HepG2 (cell line): ENCODE results near the gene CISD3. TPM values are rescaled to one million over a fixed set of nuclear protein-coding genes. Genes with fewer than 3 reads are reported as not detected.

Source experiments
- ATAC-seq: fragments of 200-7000 bp; cut with Tn5 transposase; 3 replicates; pipeline ENCODE4 v1.9.1; 2020; ENCODE audit warnings: mild to moderate bottlenecking, moderate library complexity
- BruUV-seq: library from RNA; stranded (reverse); fragments of 400-500 nt; replicated peaks from 2 replicates; lab custom pipeline; 2021; lab: Mats Ljungman, UMichigan
- CTCF ChIA-PET: fragments of 300-600 bp; formaldehyde crosslinking; extraction: SDS; loops from one replicate; lab custom pipeline; 2021; ENCODE audit warnings: low total read pairs, inconsistent platforms, low intra/inter-chr PET ratio; lab: Yijun Ruan, JAX
- POLR2A ChIA-PET: fragments of 350-600 bp; sonication (Branson Sonifier 250); formaldehyde crosslinking; loops from one replicate; lab custom pipeline; 2020; ENCODE audit warnings: antibody characterized with exemption, inconsistent platforms; lab: Yijun Ruan, JAX
- DNase-seq: peaks from one replicate; pipeline ENCODE4 v3.0.0-alpha.2; 2015; ENCODE audit warnings: low spot score
- FAIRE-seq: peaks from 3 replicates; lab custom pipeline; 2011; peaks lifted over from hg19 to GRCh38; lab: Jason Lieb, UNC
- H2AFZ ChIP-seq: one replicate; pipeline ENCODE4 v1.6.1; 2011; ENCODE audit warnings: low read length, inconsistent platforms
- H3K27ac ChIP-seq: fragments of 300-600 bp; 3 replicates; pipeline ENCODE4 v1.8.0; 2011; ENCODE audit warnings: mixed run types, mild to moderate bottlenecking, mixed read lengths, low read length, inconsistent platforms; ENCODE audit not compliant: insufficient read depth; ENCODE audit errors: extremely low read length
- H3K27me3 ChIP-seq, 2 experiments: fragments of 200-600 bp in 1 of 2; 2 replicates in 1 of 2; 3 replicates in 1 of 2; pipeline versions ENCODE4 v1.6.0 to v1.8.0; 2011; ENCODE audit warnings: low read length in 2 of 2, mild to moderate bottlenecking in 2 of 2, moderate library complexity in 2 of 2, inconsistent platforms in 1 of 2; ENCODE audit not compliant: insufficient read depth in 2 of 2, control insufficient read depth in 1 of 2
- H3K36me3 ChIP-seq, 2 experiments: fragments of 200-600 bp in 1 of 2; replicated peaks in 1 of 2; 2 replicates in 1 of 2; 3 replicates in 1 of 2; pipeline versions ENCODE4 v1.5.1 to v1.8.0; 2011; ENCODE audit warnings: low read length in 2 of 2, inconsistent platforms in 1 of 2; ENCODE audit not compliant: insufficient read depth in 2 of 2, control insufficient read depth in 1 of 2
- H3K4me1 ChIP-seq: 2 replicates; pipeline ENCODE4 v1.5.1; 2012; ENCODE audit warnings: low read length, inconsistent platforms; ENCODE audit not compliant: insufficient read depth
- H3K4me2 ChIP-seq: 2 replicates; pipeline ENCODE4 v1.6.0; 2011; ENCODE audit warnings: low read depth, low read length, inconsistent platforms
- H3K4me3 ChIP-seq, 3 experiments: fragments of 200-600 bp in 1 of 3; sonication (generic), shearing (Covaris generic) in 1 of 3; replicated peaks in 1 of 3; 2 replicates each; pipeline ENCODE4 v1.5.1; 2011 to 2016; ENCODE audit warnings: low read length in 3 of 3, inconsistent platforms in 2 of 3, low read depth in 2 of 3, mild to moderate bottlenecking in 2 of 3, control low read depth in 1 of 3, mixed read lengths in 1 of 3; ENCODE audit not compliant: insufficient read depth in 1 of 3
- H3K79me2 ChIP-seq: one replicate; pipeline ENCODE4 v1.6.1; 2011; ENCODE audit warnings: low read length, inconsistent platforms; ENCODE audit not compliant: insufficient read depth
- H3K9ac ChIP-seq: 2 replicates; pipeline ENCODE4 v1.6.0; 2011; ENCODE audit warnings: mild to moderate bottlenecking, low read depth, low read length, inconsistent platforms; ENCODE audit not compliant: insufficient read depth
- H3K9me3 ChIP-seq: 2 replicates; pipeline ENCODE4 v1.5.1; 2012; ENCODE audit warnings: mild to moderate bottlenecking, low read length
- H4K20me1 ChIP-seq: 2 replicates; pipeline ENCODE4 v1.6.0; 2011; ENCODE audit warnings: inconsistent platforms, mild to moderate bottlenecking, low read length, moderate library complexity; ENCODE audit not compliant: insufficient read depth
- CHD2 ChIP-seq: IDR thresholded peaks from 2 replicates; pipeline ENCODE4 v1.6.1; 2011; ENCODE audit warnings: low read depth, low read length, improper control_type of control experiment
- FOXK1 ChIP-seq: sonication (generic); formaldehyde crosslinking; IDR thresholded peaks from 2 replicates; pipeline ENCODE4 v1.4.0; 2020; ENCODE audit warnings: low read depth, missing genetic modification reagents, borderline replicate concordance
- MIXL1 ChIP-seq: IDR thresholded peaks from 2 replicates; pipeline ENCODE4 v1.6.1; 2016
- SOX6 ChIP-seq, 2 experiments: fragments of 450-650 bp in 1 of 2; sonication (generic) in 1 of 2; formaldehyde crosslinking in 1 of 2; IDR thresholded peaks; 2 replicates each; pipeline versions ENCODE4 v1.4.0 to v1.6.1; 2017 to 2020; ENCODE audit warnings: antibody characterized with exemption in 1 of 2, mild to moderate bottlenecking in 1 of 2, missing genetic modification reagents in 1 of 2
- WGBS: methylation state at CpG from one replicate; pipeline ENCODE4 v1.1.6; 2017; ENCODE audit warnings: low lambda C conversion rate; 5-methylcytosine and 5-hydroxymethylcytosine counted together
- in situ Hi-C: cut with HindIII; loops from 2 replicates; pipeline ENCODE4 v1.10.0; 2017; ENCODE audit warnings: low pct_unique_long_range_greater_than_20kb; ENCODE audit not compliant: extremely low pct_ligation_motif_present
- intact Hi-C: fragments of 100-400 bp; cut with micrococcal nuclease; formaldehyde crosslinking; loops from one replicate; pipeline ENCODE4 v1.10.0; 2022; ENCODE audit not compliant: unreplicated experiment
- polyA plus RNA-seq, 8 experiments: library from polyadenylated mRNA; depleted of rRNA in 3 of 8; stranded (reverse) in 7 of 8; unstranded in 1 of 8; fragments of >200 nt; fragmentation: Illumina TruSeq in 4 of 8; extraction: Trizol in 4 of 8; gene quantifications; 2 replicates each; pipeline versions ENCODE4 v1.2.1 to v1.2.3, GENCODE V29; 2011 to 2016; ENCODE audit warnings: low read depth in 4 of 8, missing spikeins in 1 of 8, mixed read lengths in 1 of 8; ENCODE audit not compliant: insufficient read depth in 1 of 8
- total RNA-seq, 5 experiments: library from RNA; depleted of rRNA; stranded (reverse); fragments of >200 nt; fragmentation: Illumina TruSeq; extraction: Trizol; gene quantifications; 2 replicates each; pipeline ENCODE4 v1.2.3, GENCODE V29; 2016; ENCODE audit warnings: low read depth in 1 of 5
- TF ChIP-seq, protein P1 (sequence below): sonication (generic); formaldehyde crosslinking; IDR thresholded peaks from 2 replicates; pipeline ENCODE4 v1.5.1; 2020; ENCODE audit warnings: mild to moderate bottlenecking, missing genetic modification reagents, moderate library complexity
- TF ChIP-seq, protein P2 (sequence below): sonication (generic); formaldehyde crosslinking; IDR thresholded peaks from 2 replicates; pipeline ENCODE4 v1.5.0; 2020; ENCODE audit warnings: missing genetic modification reagents, mild to moderate bottlenecking, borderline replicate concordance
- TF ChIP-seq, protein P3 (sequence below): sonication (generic); formaldehyde crosslinking; IDR thresholded peaks from 2 replicates; pipeline ENCODE4 v1.8.1; 2023; ENCODE audit warnings: mild to moderate bottlenecking, missing genetic modification reagents
- TF ChIP-seq, protein P4 (sequence below): sonication (generic); formaldehyde crosslinking; IDR thresholded peaks from 2 replicates; pipeline ENCODE4 v1.9.0; 2022; ENCODE audit warnings: missing genetic modification reagents, mild to moderate bottlenecking, borderline replicate concordance

Gene CISD3
- total and polyA plus RNA-seq, 2 of the 13 experiments (the other 11 are each of a cell fraction or from before 2014, with no cell fraction given) = 30.0 to 34.1 TPM

DNA sequence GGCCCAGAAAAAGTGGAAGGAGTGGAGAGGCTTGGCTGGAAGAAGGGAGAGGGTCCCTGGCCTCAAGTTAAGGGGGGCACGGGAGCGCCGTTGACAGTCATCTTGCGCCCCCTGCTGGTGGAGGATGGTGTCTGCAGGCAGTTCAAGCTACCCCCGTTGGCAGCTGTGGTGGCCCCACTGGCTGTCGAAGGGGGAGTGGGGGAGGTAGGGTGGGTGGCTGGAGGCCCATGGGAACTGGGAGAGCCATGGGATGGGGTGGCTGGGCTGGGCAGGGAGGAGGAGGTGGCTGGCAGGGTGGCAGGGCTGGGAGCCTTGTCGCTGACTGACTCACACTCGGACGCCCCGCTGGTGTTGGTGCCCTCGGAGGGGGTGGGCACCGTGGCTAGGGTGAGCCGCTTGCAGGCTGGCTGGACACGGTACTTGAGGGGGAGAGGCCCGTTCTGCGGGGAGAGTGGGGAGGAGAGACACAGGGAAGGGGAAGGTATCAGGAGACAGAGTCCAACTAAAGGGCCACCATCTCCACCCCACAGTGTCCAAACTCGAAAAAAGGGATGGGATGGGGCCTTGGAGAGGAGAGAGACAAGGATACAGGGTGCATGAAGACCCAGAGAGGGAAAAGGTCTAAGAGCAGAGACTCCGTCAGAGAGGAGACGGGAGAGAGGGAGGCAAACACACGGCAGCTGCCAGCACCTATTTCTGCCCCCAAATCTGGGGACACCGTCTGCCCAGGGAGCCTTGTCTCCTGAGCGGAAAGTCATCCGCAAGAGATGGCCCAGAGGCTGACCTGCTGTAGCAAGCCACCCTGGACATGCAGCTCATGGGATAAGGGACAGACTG lies 5.2 kb downstream of the CISD3 start:
- Histone ChIP-seq H4K20me1 (peaks cover 22% of the 10 kb centered on the region; the same call in 1 of the 2 replicates), H3K4me2 (no peak overlapping the region), H3K36me3 (peaks cover 36 to 58% of the 10 kb centered on the region in 2 experiments), H3K9ac (no peak overlapping the region), H3K4me1 (peaks cover 45% of the 10 kb centered on the region), H3K27ac (peak overlapping the region; percentile 7), H2AFZ (no peak overlapping the region), H3K9me3 (no peaks in the 10 kb centered on the region), H3K27me3 (no peaks in the 10 kb centered on the region), H3K79me2 (peaks cover 36% of the 10 kb centered on the region), H3K4me3 (no peak overlapping the region; a peak in 1 of 6 replicates)
- intact Hi-C loops = loop anchor here (1.0 kb wide), 1 partner anchor 58 kb away; no protein-coding TSS in a partner anchor
- CTCF ChIA-PET = interaction anchor here (1.1 to 3.6 kb wide), 3 partner anchors 12 to 72 kb away, joined by 5 to 37 read pairs (median 6); partner anchors contain the start of gene PCGF2
- in situ Hi-C loops = no loop called here
- ATAC-seq (no peak), FAIRE-seq (no peak), DNase-seq (peak; percentile 33)
- 66% methylated on average over 21 of the region's 23 CpGs for WGBS
- no TSS peak for BruUV-seq
- POLR2A ChIA-PET = interaction anchor here (0.6 to 2.2 kb wide), 13 partner anchors 9 to 78 kb away, joined by 3 to 27 read pairs (median 4); partner anchors contain the start of gene EPOP
- TF ChIP-seq, protein P1, sequence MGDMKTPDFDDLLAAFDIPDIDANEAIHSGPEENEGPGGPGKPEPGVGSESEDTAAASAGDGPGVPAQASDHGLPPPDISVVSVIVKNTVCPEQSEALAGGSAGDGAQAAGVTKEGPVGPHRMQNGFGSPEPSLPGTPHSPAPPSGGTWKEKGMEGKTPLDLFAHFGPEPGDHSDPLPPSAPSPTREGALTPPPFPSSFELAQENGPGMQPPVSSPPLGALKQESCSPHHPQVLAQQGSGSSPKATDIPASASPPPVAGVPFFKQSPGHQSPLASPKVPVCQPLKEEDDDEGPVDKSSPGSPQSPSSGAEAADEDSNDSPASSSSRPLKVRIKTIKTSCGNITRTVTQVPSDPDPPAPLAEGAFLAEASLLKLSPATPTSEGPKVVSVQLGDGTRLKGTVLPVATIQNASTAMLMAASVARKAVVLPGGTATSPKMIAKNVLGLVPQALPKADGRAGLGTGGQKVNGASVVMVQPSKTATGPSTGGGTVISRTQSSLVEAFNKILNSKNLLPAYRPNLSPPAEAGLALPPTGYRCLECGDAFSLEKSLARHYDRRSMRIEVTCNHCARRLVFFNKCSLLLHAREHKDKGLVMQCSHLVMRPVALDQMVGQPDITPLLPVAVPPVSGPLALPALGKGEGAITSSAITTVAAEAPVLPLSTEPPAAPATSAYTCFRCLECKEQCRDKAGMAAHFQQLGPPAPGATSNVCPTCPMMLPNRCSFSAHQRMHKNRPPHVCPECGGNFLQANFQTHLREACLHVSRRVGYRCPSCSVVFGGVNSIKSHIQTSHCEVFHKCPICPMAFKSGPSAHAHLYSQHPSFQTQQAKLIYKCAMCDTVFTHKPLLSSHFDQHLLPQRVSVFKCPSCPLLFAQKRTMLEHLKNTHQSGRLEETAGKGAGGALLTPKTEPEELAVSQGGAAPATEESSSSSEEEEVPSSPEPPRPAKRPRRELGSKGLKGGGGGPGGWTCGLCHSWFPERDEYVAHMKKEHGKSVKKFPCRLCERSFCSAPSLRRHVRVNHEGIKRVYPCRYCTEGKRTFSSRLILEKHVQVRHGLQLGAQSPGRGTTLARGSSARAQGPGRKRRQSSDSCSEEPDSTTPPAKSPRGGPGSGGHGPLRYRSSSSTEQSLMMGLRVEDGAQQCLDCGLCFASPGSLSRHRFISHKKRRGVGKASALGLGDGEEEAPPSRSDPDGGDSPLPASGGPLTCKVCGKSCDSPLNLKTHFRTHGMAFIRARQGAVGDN (CRISPR knock-in tag) = peak; percentile 65
- TF ChIP-seq, protein P2, sequence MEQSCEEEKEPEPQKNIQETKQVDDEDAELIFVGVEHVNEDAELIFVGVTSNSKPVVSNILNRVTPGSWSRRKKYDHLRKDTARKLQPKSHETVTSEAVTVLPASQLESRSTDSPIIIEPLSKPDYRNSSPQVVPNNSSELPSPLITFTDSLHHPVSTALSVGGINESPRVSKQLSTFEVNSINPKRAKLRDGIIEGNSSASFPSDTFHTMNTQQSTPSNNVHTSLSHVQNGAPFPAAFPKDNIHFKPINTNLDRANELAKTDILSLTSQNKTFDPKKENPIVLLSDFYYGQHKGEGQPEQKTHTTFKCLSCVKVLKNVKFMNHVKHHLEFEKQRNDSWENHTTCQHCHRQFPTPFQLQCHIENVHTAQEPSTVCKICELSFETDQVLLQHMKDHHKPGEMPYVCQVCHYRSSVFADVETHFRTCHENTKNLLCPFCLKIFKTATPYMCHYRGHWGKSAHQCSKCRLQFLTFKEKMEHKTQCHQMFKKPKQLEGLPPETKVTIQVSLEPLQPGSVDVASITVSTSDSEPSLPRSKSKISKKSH (CRISPR knock-in tag) = peak; percentile 70
- TF ChIP-seq FOXK1 (CRISPR knock-in tag) (peak; percentile 37; the same call in 1 of the 2 replicates), CHD2 (0 out of 2 replicates have a peak, but pooled peaks have one; percentile 33), SOX6 (IDR thresholded peaks at IDR 0.05) (no peak), SOX6 (CRISPR knock-in tag; IDR thresholded peaks at IDR 0.05) (peak; percentile 42), MIXL1 (CRISPR knock-in tag) (no peak)
- TF ChIP-seq, protein P3, sequence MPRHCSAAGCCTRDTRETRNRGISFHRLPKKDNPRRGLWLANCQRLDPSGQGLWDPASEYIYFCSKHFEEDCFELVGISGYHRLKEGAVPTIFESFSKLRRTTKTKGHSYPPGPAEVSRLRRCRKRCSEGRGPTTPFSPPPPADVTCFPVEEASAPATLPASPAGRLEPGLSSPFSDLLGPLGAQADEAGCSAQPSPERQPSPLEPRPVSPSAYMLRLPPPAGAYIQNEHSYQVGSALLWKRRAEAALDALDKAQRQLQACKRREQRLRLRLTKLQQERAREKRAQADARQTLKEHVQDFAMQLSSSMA (CRISPR knock-in tag) = no peak
- TF ChIP-seq, protein P4, sequence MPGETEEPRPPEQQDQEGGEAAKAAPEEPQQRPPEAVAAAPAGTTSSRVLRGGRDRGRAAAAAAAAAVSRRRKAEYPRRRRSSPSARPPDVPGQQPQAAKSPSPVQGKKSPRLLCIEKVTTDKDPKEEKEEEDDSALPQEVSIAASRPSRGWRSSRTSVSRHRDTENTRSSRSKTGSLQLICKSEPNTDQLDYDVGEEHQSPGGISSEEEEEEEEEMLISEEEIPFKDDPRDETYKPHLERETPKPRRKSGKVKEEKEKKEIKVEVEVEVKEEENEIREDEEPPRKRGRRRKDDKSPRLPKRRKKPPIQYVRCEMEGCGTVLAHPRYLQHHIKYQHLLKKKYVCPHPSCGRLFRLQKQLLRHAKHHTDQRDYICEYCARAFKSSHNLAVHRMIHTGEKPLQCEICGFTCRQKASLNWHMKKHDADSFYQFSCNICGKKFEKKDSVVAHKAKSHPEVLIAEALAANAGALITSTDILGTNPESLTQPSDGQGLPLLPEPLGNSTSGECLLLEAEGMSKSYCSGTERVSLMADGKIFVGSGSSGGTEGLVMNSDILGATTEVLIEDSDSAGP = peak; percentile 6; the same call in 1 of the 2 replicates
